Esophagus muscularis mucosa (tissue), 4 donors: ENCODE measurements around the gene DYRK2. TPM values are rescaled to one million over a fixed set of nuclear protein-coding genes. Genes with fewer than 3 reads are reported as not detected.

Experiments used
- DNase-seq: peaks from one replicate; pipeline ENCODE4 v3.0.0-alpha.2; 2017; ENCODE audit errors: extremely low spot score
- H3K27ac ChIP-seq, 4 donors: fragments of 200-600 bp; sonication (generic); replicated peaks in 1 of 4; 1 replicate in 3 of 4; 2 replicates in 1 of 4; pipeline ENCODE4 v1.5.1; 2016 to 2019; ENCODE audit warnings: mild to moderate bottlenecking in 1 of 4
- H3K27me3 ChIP-seq, 4 donors: fragments of 200-600 bp; sonication (generic); one replicate each; pipeline versions ENCODE4 v1.5.1 to v1.6.0; 2016 to 2019
- H3K36me3 ChIP-seq, 4 donors: fragments of 200-600 bp; sonication (generic); one replicate each; pipeline ENCODE4 v1.5.1; 2016 to 2019
- H3K4me1 ChIP-seq, 4 donors: fragments of 200-600 bp; sonication (generic); one replicate each; pipeline ENCODE4 v1.5.1; 2016 to 2019
- H3K4me3 ChIP-seq, 4 donors: fragments of 200-600 bp; sonication (generic); 1 replicate in 2 of 4; 2 replicates in 2 of 4; pipeline ENCODE4 v1.5.1; 2016 to 2019; ENCODE audit warnings: mild to moderate bottlenecking in 4 of 4, moderate library complexity in 1 of 4
- H3K9me3 ChIP-seq, 4 donors: fragments of 200-600 bp; sonication (generic); 1 replicate in 3 of 4; 2 replicates in 1 of 4; pipeline ENCODE4 v1.5.1; 2016 to 2019
- CTCF ChIP-seq, 3 experiments: fragments of 200-600 bp in 2 of 3; fragments of 450-650 bp in 1 of 3; sonication (generic) in 2 of 3; IDR thresholded peaks; one replicate each; pipeline ENCODE4 v1.5.1; 2017 to 2019; ENCODE audit warnings: antibody characterized with exemption in 3 of 3, mild to moderate bottlenecking in 2 of 3, moderate library complexity in 1 of 3
- EP300 ChIP-seq: sonication (generic); formaldehyde crosslinking; IDR thresholded peaks from one replicate; pipeline ENCODE4 v1.6.1; 2017; ENCODE audit warnings: antibody characterized with exemption
- POLR2A ChIP-seq: fragments of 450-650 bp; IDR thresholded peaks from one replicate; pipeline ENCODE4 v1.6.1; 2017; ENCODE audit warnings: antibody characterized with exemption, moderate library complexity, mild to moderate bottlenecking, low read depth
- POLR2AphosphoS5 ChIP-seq, 2 donors: sonication (generic); formaldehyde crosslinking; IDR thresholded peaks; one replicate each; pipeline ENCODE4 v1.6.1; 2017; ENCODE audit warnings: antibody characterized with exemption in 2 of 2
- WGBS: methylation state at CpG from one replicate; pipeline ENCODE4 v1.1.5; 2018; 5-methylcytosine and 5-hydroxymethylcytosine counted together
- intact Hi-C: fragments of 100-400 bp; cut with DNase I; formaldehyde crosslinking; loops from one replicate; pipeline ENCODE4 v1.15.1; 2023
- total RNA-seq, 4 donors: library from RNA; depleted of rRNA; stranded (reverse); fragments of >200 nt; gene quantifications; one replicate each; pipeline versions ENCODE4 v1.1.0 to v1.2.1, GENCODE V29; 2016

The DYRK2 gene
- total RNA-seq, 4 donors from 2014 or later: 22.2 to 57.9 (median 36.9) TPM

GRCh38 chr12:67695974-67696373 is 47.4 kb downstream of the DYRK2 start:
- intact Hi-C loops: no loop called here
- Histone ChIP-seq H3K27me3 (no peaks in the 10 kb centered on the region), H3K4me1 (peaks cover 0 to 10% (median 2%) of the 10 kb centered on the region in 4 donors), H3K9me3 (no peaks in the 10 kb centered on the region), H3K4me3 (no peak overlapping the region), H3K27ac (no peak overlapping the region), H3K36me3 (no peaks in the 10 kb centered on the region)
- DNase-seq: no peak
- TF ChIP-seq POLR2A: no peak
- no peak for TF ChIP-seq CTCF (IDR thresholded peaks at IDR 0.05)
- no peak for TF ChIP-seq EP300
- no peak for TF ChIP-seq POLR2AphosphoS5 (IDR thresholded peaks at IDR 0.05)
- WGBS: 93% methylated on average over 2 of the region's 2 CpGs

- Histone ChIP-seq H3K27me3 (no peaks in the 10 kb centered on the region), H3K36me3 (no peaks in the 10 kb centered on the region), H3K27ac (no peak overlapping the region), H3K4me3 (no peak overlapping the region), H3K4me1 (peaks cover 0 to 10% (median 2%) of the 10 kb centered on the region in 4 donors), H3K9me3 (no peaks in the 10 kb centered on the region)
- DNase-seq: no peak
- WGBS: 83% methylated on average over 2 of the region's 2 CpGs
- intact Hi-C loops: no loop called here
- TF ChIP-seq POLR2AphosphoS5 (IDR thresholded peaks at IDR 0.05) (no peak), EP300 (no peak), CTCF (IDR thresholded peaks at IDR 0.05) (no peak), POLR2A (no peak)
Observed at GRCh38 chr12:67697443-67697842, 48.9 kb downstream of the DYRK2 start.

- Histone ChIP-seq H3K27me3 (no peaks in the 10 kb centered on the region), H3K4me3 (no peak overlapping the region), H3K4me1 (peaks cover 0 to 10% (median 2%) of the 10 kb centered on the region in 4 donors), H3K27ac (no peak overlapping the region), H3K9me3 (no peaks in the 10 kb centered on the region), H3K36me3 (no peaks in the 10 kb centered on the region)
- no peak for TF ChIP-seq POLR2A
- no peak for TF ChIP-seq CTCF (IDR thresholded peaks at IDR 0.05)
- TF ChIP-seq POLR2AphosphoS5 (IDR thresholded peaks at IDR 0.05): no peak
- no peak for TF ChIP-seq EP300
- no peak for DNase-seq
- WGBS: 48% methylated on average over 2 of the region's 2 CpGs
- intact Hi-C loops: no loop called here
Observed at GRCh38 chr12:67697967-67698366, 49.4 kb downstream of the DYRK2 start.

- DNase-seq: no peak
- Histone ChIP-seq H3K4me1 (peaks cover 0 to 10% (median 2%) of the 10 kb centered on the region in 4 donors), H3K9me3 (no peaks in the 10 kb centered on the region), H3K27ac (no peak overlapping the region), H3K36me3 (no peaks in the 10 kb centered on the region), H3K4me3 (peak overlapping the region; percentile 8 to 48 (median 32)), H3K27me3 (no peaks in the 10 kb centered on the region)
- no peak for TF ChIP-seq CTCF (IDR thresholded peaks at IDR 0.05)
- no peak for TF ChIP-seq EP300
- TF ChIP-seq POLR2AphosphoS5 (IDR thresholded peaks at IDR 0.05): no peak
- TF ChIP-seq POLR2A: no peak
- WGBS: 55% methylated on average over 6 of the region's 6 CpGs
- intact Hi-C loops: no loop called here
Observed at GRCh38 chr12:67698672-67699581, 50.4 kb downstream of the DYRK2 start.
